ENCODE data around the gene C14orf180. TPM values are rescaled to one million over a fixed set of nuclear protein-coding genes. Genes with fewer than 3 reads are reported as not detected.

C14orf180 gene
- total and polyA plus RNA-seq, 10 of the 15 experiments (the other 5 are each of a cell fraction or from before 2014, with no cell fraction given) = not detected

- TF ChIP-seq ZZZ3 (IDR thresholded peaks at IDR 0.05; ENCODE audit: control insufficient read depth, insufficient read length, low read depth) (no peak), TCF3 (IDR thresholded peaks at IDR 0.05; ENCODE audit: borderline replicate concordance, insufficient read depth, low read depth, low read length) (no peak)
Measured at GRCh38 chr14:104531421-104532190, 48.0 kb upstream of the C14orf180 start (continued).

GRCh38 chr14:104532191-104532555 is 47.4 kb upstream of the C14orf180 start:
- no TSS peak for BruUV-seq (replicated peaks)
- CTCF ChIA-PET = no interaction called here
- 11% methylated on average over 3 of the region's 3 CpGs for WGBS (ENCODE audit: insufficient coverage, insufficient replicate concordance, low lambda C conversion rate, missing lambda C conversion rate)
- Histone ChIP-seq H3K9ac (ENCODE audit: control insufficient read depth, insufficient read depth, low read length) (no peak overlapping the region), H3K27me3 (replicated peaks in 1 of 2; ENCODE audit: control insufficient read depth in 2 of 2, insufficient read depth in 2 of 2, low read length in 1 of 2) (0 out of 4 replicates have a peak, but pooled peaks cover 0 to 2% of the 10 kb centered on the region in 2 experiments), H3K79me2 (ENCODE audit: control insufficient read depth, insufficient read depth, low read length) (no peaks in the 10 kb centered on the region), H3K4me1 (ENCODE audit: control insufficient read depth, insufficient read depth, low read length) (no peaks in the 10 kb centered on the region), H4K20me1 (ENCODE audit: control insufficient read depth, insufficient read depth) (no peaks in the 10 kb centered on the region), H2AFZ (ENCODE audit: control insufficient read depth, low read depth, low read length) (no peak overlapping the region), H3K4me3 (no peak overlapping the region), H3K9me3 (replicated peaks; ENCODE audit: control insufficient read depth, insufficient read depth, low read length) (no peaks in the 10 kb centered on the region; the same call in 1 of the 3 replicates), H3K36me3 (ENCODE audit: control insufficient read depth in 2 of 2, insufficient read depth in 2 of 2, low read length in 1 of 2) (no peaks in the 10 kb centered on the region), H3K4me2 (ENCODE audit: control insufficient read depth, insufficient read depth) (no peak overlapping the region), H3K27ac (ENCODE audit: control insufficient read depth, insufficient read depth) (no peak overlapping the region)
- RAD21 ChIA-PET (ENCODE audit: unreplicated experiment) = no interaction called here
- intact Hi-C loops (cut with micrococcal nuclease; ENCODE audit: unreplicated experiment) = no loop called here
- FAIRE-seq = no peak
- POLR2A ChIA-PET = no interaction called here
- SMC1A ChIA-PET (ENCODE audit: uncharacterized antibody, unreplicated experiment) = no interaction called here
- DNase-seq (ENCODE audit: low read depth, low spot score) = no peak
- in situ Hi-C loops (cut with MboI) = no loop called here
- ATAC-seq = no peak
- TF ChIP-seq SMAD1 (IDR thresholded peaks at IDR 0.05; ENCODE audit: low read depth, partially characterized antibody) = no peak
- no peak for TF ChIP-seq MXI1 (IDR thresholded peaks at IDR 0.05; ENCODE audit: low read depth, low read length)
- no peak for TF ChIP-seq USF1 (IDR thresholded peaks at IDR 0.05; ENCODE audit: borderline replicate concordance, extremely low read length, insufficient read depth, low read depth, low read length)
- no peak for TF ChIP-seq ZNF592 (IDR thresholded peaks at IDR 0.05)
- no peak for TF ChIP-seq ASH2L (IDR thresholded peaks at IDR 0.05; ENCODE audit: borderline replicate concordance, low read depth)
- peak; percentile 47 for TF ChIP-seq BCL3 (IDR thresholded peaks at IDR 0.05; ENCODE audit: borderline replicate concordance, insufficient read depth, low read depth, low read length, poor library complexity, severe bottlenecking)

All from GM12878 (cell line).